Stimulated activated CD4-positive, alpha-beta T cell treated with anti-CD3 and anti-CD28 coated beads, Interleukin-12 subunit alpha, Interleukin-12 subunit beta, amount 100 ng/mL, for 4 hours (primary cell): ENCODE measurements around the gene A3GALT2.
"Not testable (repeated sequence)": the region's sequence is repeated elsewhere in the genome, so short reads cannot be mapped to it uniquely, and the experiment has no call there.

Source experiments
- DNase-seq: peaks from one replicate; pipeline ENCODE4 v3.0.0-alpha.2; 2020

The A3GALT2 gene

GRCh38 chr1:33290615-33291014 lies 30.3 kb downstream of the A3GALT2 start:
- DNase-seq, result not testable (repeated sequence)

GRCh38 chr1:33289858-33290154 lies 31.1 kb downstream of the A3GALT2 start:
- DNase-seq, result no peak

GRCh38 chr1:33288976-33289857 lies 31.7 kb downstream of the A3GALT2 start:
- DNase-seq, result no peak

- no peak for DNase-seq
These were observed 33.6 kb downstream of the A3GALT2 start for GRCh38 chr1:33287317-33287716.

- no peak for DNase-seq
These were observed 34.3 kb downstream of the A3GALT2 start for GRCh38 chr1:33286451-33287185.

GRCh38 chr1:33284049-33284448 lies 36.8 kb downstream of the A3GALT2 start:
- no peak for DNase-seq

GRCh38 chr1:33282791-33283190 lies 38.1 kb downstream of the A3GALT2 start:
- DNase-seq, result no peak

GRCh38 chr1:33281554-33282303 lies 39.2 kb downstream of the A3GALT2 start:
- no peak for DNase-seq

GRCh38 chr1:33280091-33280661 lies 40.7 kb downstream of the A3GALT2 start:
- DNase-seq, result no peak

GRCh38 chr1:33277488-33278084 lies 43.3 kb downstream of the A3GALT2 start:
- DNase-seq, result no peak

- DNase-seq, result no peak
These were observed 44.2 kb downstream of the A3GALT2 start for GRCh38 chr1:33276573-33277298.

- DNase-seq, result no peak
These were observed 45.0 kb downstream of the A3GALT2 start for GRCh38 chr1:33275706-33276572.

- no peak for DNase-seq
These were observed 45.7 kb downstream of the A3GALT2 start for GRCh38 chr1:33275195-33275594.

GRCh38 chr1:33274446-33274845 lies 46.5 kb downstream of the A3GALT2 start:
- no peak for DNase-seq

- no peak for DNase-seq
These were observed 46.9 kb downstream of the A3GALT2 start for GRCh38 chr1:33273961-33274371.

- no peak for DNase-seq
These were observed 47.5 kb downstream of the A3GALT2 start for GRCh38 chr1:33273406-33273805.

- no peak for DNase-seq
These were observed 48.0 kb downstream of the A3GALT2 start for GRCh38 chr1:33272930-33273329.

- no peak for DNase-seq
These were observed 48.4 kb downstream of the A3GALT2 start for GRCh38 chr1:33272509-33272908.

- no peak for DNase-seq
These were observed 49.0 kb downstream of the A3GALT2 start for GRCh38 chr1:33271666-33272505.
